Stimulated activated naive CD8-positive, alpha-beta T cell treated with anti-CD3 and anti-CD28 coated beads, Interleukin-15, Interleukin-2, amounts not matched to agents 100 ng/mL and 50 ng/mL, for 24 hours (primary cell): ENCODE results near the gene NKAPL.

Experiments used
- H3K27ac Mint-ChIP-seq: one replicate; pipeline ENCODE4 v1.8.0; 2021; ENCODE audit warnings: mild to moderate bottlenecking, mixed read lengths
- H3K27me3 Mint-ChIP-seq: one replicate; pipeline ENCODE4 v1.8.0; 2021; ENCODE audit warnings: mixed read lengths
- H3K36me3 Mint-ChIP-seq: one replicate; pipeline ENCODE4 v1.8.0; 2021; ENCODE audit warnings: low read depth, mixed read lengths
- H3K4me1 Mint-ChIP-seq: one replicate; pipeline ENCODE4 v1.8.0; 2021; ENCODE audit warnings: low read depth, mixed read lengths
- H3K4me3 Mint-ChIP-seq: one replicate; pipeline ENCODE4 v1.8.0; 2021; ENCODE audit warnings: mild to moderate bottlenecking, mixed read lengths
- H3K9me3 Mint-ChIP-seq: one replicate; pipeline ENCODE4 v1.8.0; 2021; ENCODE audit warnings: mixed read lengths

Gene NKAPL

DNA sequence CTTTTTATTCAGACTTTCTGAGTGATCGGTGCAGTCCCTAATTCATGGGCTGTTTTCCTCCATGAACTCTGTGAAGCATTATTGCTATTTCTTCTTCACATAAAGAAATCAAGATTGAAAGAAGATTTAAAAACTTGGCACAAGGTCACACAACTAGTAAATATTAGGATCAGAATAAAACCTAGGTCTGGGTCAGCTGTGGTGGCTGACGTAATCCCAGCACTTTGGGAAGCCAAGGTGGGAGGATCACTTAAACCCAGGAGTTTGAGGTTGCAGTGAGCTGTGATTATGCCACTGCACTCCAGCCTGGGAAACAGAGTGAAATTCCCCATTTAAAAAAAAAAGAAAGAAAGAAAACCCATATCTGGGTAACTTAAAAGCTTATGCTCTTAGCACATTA is 32.6 kb upstream of the NKAPL start:
- Mint-ChIP-seq H3K27me3 (peaks cover 39% of the 10 kb centered on the region), H3K36me3 (peaks cover 14% of the 10 kb centered on the region), H3K27ac (no peak overlapping the region), H3K4me1 (peaks cover 12% of the 10 kb centered on the region), H3K9me3 (peaks cover 3% of the 10 kb centered on the region), H3K4me3 (peak overlapping the region; percentile 87)

DNA sequence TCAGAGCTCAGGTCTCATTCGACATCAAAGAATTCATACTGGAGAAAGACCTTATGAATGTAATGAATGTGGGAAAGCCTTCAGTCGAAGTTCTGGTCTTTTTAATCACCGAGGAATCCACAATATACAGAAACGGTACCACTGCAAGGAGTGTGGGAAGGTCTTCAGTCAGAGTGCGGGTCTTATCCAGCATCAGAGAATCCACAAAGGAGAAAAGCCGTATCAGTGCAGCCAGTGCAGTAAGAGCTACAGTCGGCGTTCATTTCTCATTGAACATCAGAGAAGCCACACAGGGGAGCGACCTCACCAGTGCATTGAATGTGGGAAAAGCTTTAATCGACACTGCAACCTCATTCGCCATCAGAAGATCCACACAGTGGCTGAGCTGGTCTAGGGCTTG is 26.3 kb upstream of the NKAPL start:
- no peaks in the 10 kb centered on the region for H3K27me3 Mint-ChIP-seq
- no peaks in the 10 kb centered on the region for H3K4me1 Mint-ChIP-seq
- peaks cover 18% of the 10 kb centered on the region for H3K36me3 Mint-ChIP-seq
- no peaks in the 10 kb centered on the region for H3K9me3 Mint-ChIP-seq
- H3K4me3 Mint-ChIP-seq: no peak overlapping the region
- H3K27ac Mint-ChIP-seq: no peak overlapping the region

- H3K36me3 Mint-ChIP-seq: peaks cover 8% of the 10 kb centered on the region
Measured at GRCh38 chr6:28235912-28236452, 23.1 kb upstream of the NKAPL start.

DNA sequence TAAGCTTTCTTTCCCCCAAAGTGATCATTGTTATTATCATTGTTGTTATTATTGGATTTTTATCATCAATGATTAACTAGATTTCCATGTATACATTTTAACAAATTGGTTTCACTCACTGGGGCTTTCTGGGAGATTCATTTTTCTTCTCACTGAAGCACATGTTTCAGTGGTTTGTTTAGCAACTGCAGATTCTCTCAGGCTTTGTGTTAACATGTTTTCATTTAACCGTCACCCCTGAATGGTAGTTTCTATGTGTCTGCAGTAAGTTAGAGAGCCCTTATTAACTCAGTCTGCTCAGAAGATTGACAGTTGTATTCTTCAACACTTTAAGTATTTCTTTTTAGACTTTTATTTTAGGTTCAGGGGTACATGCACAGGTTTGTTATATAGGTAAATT is 19.5 kb upstream of the NKAPL start:
- Mint-ChIP-seq H3K27me3 (no peaks in the 10 kb centered on the region), H3K27ac (no peak overlapping the region), H3K4me3 (no peak overlapping the region), H3K9me3 (no peaks in the 10 kb centered on the region), H3K36me3 (peaks cover 17% of the 10 kb centered on the region), H3K4me1 (no peaks in the 10 kb centered on the region)

More at GRCh38 chr6:28235912-28236452, 23.1 kb upstream of the NKAPL start:
- H3K4me1 Mint-ChIP-seq: no peaks in the 10 kb centered on the region
- no peaks in the 10 kb centered on the region for H3K9me3 Mint-ChIP-seq
- H3K4me3 Mint-ChIP-seq: no peak overlapping the region
- no peak overlapping the region for H3K27ac Mint-ChIP-seq
- H3K27me3 Mint-ChIP-seq: no peaks in the 10 kb centered on the region

DNA sequence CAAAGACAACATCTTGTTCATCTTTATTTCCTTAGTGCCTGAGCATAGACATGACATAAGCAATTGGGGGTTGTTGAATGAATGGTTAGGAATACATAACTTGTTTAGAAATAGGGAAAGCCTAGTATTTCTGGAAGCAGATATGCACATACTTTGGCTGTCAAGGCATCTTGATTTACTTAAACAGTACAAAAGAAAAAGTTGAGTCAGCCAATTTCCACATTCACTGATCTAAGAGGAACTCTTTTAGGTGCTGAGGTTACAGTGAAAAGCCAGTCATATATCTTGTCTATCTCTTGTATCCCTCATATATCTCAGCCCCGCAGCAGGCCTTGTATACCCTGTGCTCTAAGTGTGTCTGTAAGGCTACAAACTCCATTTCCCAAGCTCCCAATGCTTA is 18.6 kb upstream of the NKAPL start:
- Mint-ChIP-seq H3K9me3 (no peaks in the 10 kb centered on the region), H3K4me3 (no peak overlapping the region), H3K27me3 (no peaks in the 10 kb centered on the region), H3K36me3 (peaks cover 23% of the 10 kb centered on the region), H3K27ac (no peak overlapping the region), H3K4me1 (no peaks in the 10 kb centered on the region)

GRCh38 chr6:28243946-28244345 is 15.2 kb upstream of the NKAPL start:
- H3K27ac Mint-ChIP-seq: no peak overlapping the region
- H3K4me3 Mint-ChIP-seq: no peak overlapping the region
- no peaks in the 10 kb centered on the region for H3K27me3 Mint-ChIP-seq
- H3K36me3 Mint-ChIP-seq: peaks cover 44% of the 10 kb centered on the region
- H3K9me3 Mint-ChIP-seq: no peaks in the 10 kb centered on the region
- H3K4me1 Mint-ChIP-seq: no peaks in the 10 kb centered on the region

DNA sequence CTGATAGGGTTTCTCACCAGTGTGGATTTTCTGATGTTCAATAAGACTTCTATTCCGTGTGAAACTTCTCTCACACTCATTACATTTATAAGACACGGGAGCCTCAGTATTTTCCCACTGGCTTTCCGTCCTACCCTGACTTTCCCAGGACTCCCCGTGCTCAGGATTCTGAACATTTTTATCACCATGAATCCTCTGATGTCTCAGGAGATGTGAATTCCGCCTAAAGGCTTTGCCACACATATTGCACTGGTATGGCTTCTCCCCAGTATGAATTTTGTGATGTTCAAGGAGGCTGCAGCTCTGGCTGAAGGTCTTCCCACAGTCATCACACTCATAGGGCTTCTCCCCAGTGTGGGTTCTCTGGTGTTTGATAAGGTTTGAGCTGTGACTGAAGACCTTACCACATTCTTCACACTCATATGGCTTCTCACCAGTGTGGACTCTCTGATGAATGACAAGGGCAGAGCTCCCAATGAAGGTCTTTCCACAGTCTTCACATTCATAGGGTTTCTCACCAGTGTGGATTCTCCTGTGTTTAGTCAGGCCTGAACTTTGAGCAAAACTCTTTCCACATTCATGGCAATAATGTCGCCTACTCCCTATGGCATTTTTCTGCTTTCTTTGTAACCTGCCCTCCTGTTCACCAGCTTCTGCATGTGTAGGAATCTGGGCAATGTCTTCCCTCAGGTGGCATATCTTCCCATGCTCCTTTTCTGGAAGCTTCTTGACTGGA is 13.7 kb upstream of the NKAPL start:
- H3K9me3 Mint-ChIP-seq: no peaks in the 10 kb centered on the region
- H3K27me3 Mint-ChIP-seq: no peaks in the 10 kb centered on the region
- H3K36me3 Mint-ChIP-seq: peaks cover 50% of the 10 kb centered on the region
- peaks cover 10% of the 10 kb centered on the region for H3K4me1 Mint-ChIP-seq
- no peak overlapping the region for H3K27ac Mint-ChIP-seq
- H3K4me3 Mint-ChIP-seq: no peak overlapping the region

GRCh38 chr6:28248916-28249315 is 10.2 kb upstream of the NKAPL start:
- H3K36me3 Mint-ChIP-seq: peaks cover 39% of the 10 kb centered on the region
- peaks cover 36% of the 10 kb centered on the region for H3K4me1 Mint-ChIP-seq
- no peak overlapping the region for H3K27ac Mint-ChIP-seq
- no peaks in the 10 kb centered on the region for H3K27me3 Mint-ChIP-seq
- H3K4me3 Mint-ChIP-seq: no peak overlapping the region
- H3K9me3 Mint-ChIP-seq: no peaks in the 10 kb centered on the region

DNA sequence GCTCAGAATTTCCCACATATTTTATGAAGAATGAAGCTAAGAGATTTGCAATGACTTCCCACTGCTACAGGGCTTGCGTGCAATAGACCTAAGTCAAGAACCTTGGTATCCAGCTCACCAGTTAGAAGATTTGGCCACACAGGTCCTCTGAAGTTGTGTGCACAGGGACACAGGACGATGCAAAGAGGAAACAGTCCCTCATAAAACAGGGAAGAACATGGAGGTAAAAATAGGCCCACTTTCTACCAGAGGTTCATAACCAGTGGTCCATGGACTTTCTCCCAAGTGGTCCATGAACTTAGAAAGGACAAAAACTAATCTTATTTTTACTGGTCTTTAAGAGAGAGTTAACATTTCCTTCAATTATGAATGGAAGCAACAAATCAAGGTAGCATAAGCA is 8.3 kb upstream of the NKAPL start:
- no peak overlapping the region for H3K27ac Mint-ChIP-seq
- H3K9me3 Mint-ChIP-seq: no peaks in the 10 kb centered on the region
- H3K4me1 Mint-ChIP-seq: peaks cover 36% of the 10 kb centered on the region
- peak overlapping the region; percentile 98 for H3K4me3 Mint-ChIP-seq
- H3K27me3 Mint-ChIP-seq: no peaks in the 10 kb centered on the region
- H3K36me3 Mint-ChIP-seq: peaks cover 24% of the 10 kb centered on the region

GRCh38 chr6:28251661-28252008 is 7.5 kb upstream of the NKAPL start:
- Mint-ChIP-seq H3K4me3 (peak overlapping the region; percentile 98), H3K4me1 (peaks cover 36% of the 10 kb centered on the region), H3K36me3 (peaks cover 17% of the 10 kb centered on the region), H3K27me3 (no peaks in the 10 kb centered on the region), H3K9me3 (no peaks in the 10 kb centered on the region), H3K27ac (peak overlapping the region; percentile 96)

GRCh38 chr6:28252009-28252975 is 6.8 kb upstream of the NKAPL start, which contains the start of gene ZKSCAN4:
TSS of gene ZKSCAN4 (minus strand) at chr6:28252269. CDS start at chr6:28251980, 289 bp downstream.
- H3K4me1 Mint-ChIP-seq: peaks cover 36% of the 10 kb centered on the region
- H3K27ac Mint-ChIP-seq: peak within 1 kb of the TSS; percentile 96
- H3K36me3 Mint-ChIP-seq: peaks cover 11% of the 10 kb centered on the region
- no peaks in the 10 kb centered on the region for H3K27me3 Mint-ChIP-seq
- no peaks in the 10 kb centered on the region for H3K9me3 Mint-ChIP-seq
- peak within 1 kb of the TSS; percentile 98 for H3K4me3 Mint-ChIP-seq

- no peak overlapping the region for H3K4me3 Mint-ChIP-seq
- H3K27me3 Mint-ChIP-seq: peaks cover 3% of the 10 kb centered on the region
- H3K36me3 Mint-ChIP-seq: peaks cover 11% of the 10 kb centered on the region
- H3K9me3 Mint-ChIP-seq: peaks cover 7% of the 10 kb centered on the region
- H3K4me1 Mint-ChIP-seq: peaks cover 41% of the 10 kb centered on the region
- H3K27ac Mint-ChIP-seq: no peak overlapping the region
Measured at GRCh38 chr6:28254121-28254519, 5.0 kb upstream of the NKAPL start.

- Mint-ChIP-seq H3K4me1 (peaks cover 19% of the 10 kb centered on the region), H3K9me3 (peaks cover 17% of the 10 kb centered on the region), H3K36me3 (peaks cover 5% of the 10 kb centered on the region), H3K4me3 (no peak overlapping the region), H3K27me3 (peaks cover 7% of the 10 kb centered on the region), H3K27ac (no peak overlapping the region)
Measured at GRCh38 chr6:28257042-28257441, 2.1 kb upstream of the NKAPL start.

DNA sequence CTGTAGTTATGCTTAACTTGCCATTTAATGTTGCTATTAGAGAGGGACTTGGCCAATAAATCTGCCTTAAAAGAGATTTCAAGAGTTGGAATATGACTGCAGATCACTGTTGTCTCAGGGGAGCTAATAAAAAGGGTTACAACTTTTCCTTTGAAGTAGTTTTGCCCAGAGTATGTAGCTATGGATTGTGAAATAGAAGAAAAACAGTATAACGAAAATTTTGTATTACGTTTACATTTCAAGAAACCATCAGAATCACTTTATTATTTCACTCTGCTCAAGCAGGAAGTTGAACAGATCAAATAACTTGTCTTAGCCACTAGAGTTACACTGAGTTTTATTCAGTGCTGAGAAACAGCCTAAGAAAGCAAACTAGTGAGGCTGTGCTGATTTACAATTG is 4.8 kb downstream of the NKAPL start:
- H3K27ac Mint-ChIP-seq: no peak overlapping the region

GRCh38 chr6:28264834-28265401 is 5.8 kb downstream of the NKAPL start:
- peaks cover 16% of the 10 kb centered on the region for H3K4me1 Mint-ChIP-seq
- no peak overlapping the region for H3K4me3 Mint-ChIP-seq
- peaks cover 4% of the 10 kb centered on the region for H3K9me3 Mint-ChIP-seq
- H3K27me3 Mint-ChIP-seq: no peaks in the 10 kb centered on the region
- H3K27ac Mint-ChIP-seq: no peak overlapping the region
- H3K36me3 Mint-ChIP-seq: no peaks in the 10 kb centered on the region

More for the DNA sequence above, 4.8 kb downstream of the NKAPL start:
- Mint-ChIP-seq H3K9me3 (peaks cover 10% of the 10 kb centered on the region), H3K36me3 (peaks cover 1% of the 10 kb centered on the region), H3K4me3 (no peak overlapping the region), H3K4me1 (peaks cover 9% of the 10 kb centered on the region), H3K27me3 (peaks cover 3% of the 10 kb centered on the region)
